IMR-90 (cell line): Measurements from ENCODE around the gene KDM4B. TPM values are rescaled to one million over a fixed set of nuclear protein-coding genes. Genes with fewer than 3 reads are reported as not detected.

ENCODE experiments used
- ATAC-seq: fragments of 200-7000 bp; cut with Tn5 transposase; 2 replicates; pipeline ENCODE4 v1.9.1; 2020; ENCODE audit warnings: low read depth, mild to moderate bottlenecking, moderate library complexity
- BruUV-seq: library from RNA; stranded (reverse); fragments of 400-500 nt; replicated peaks from 2 replicates; lab custom pipeline; 2021; lab: Mats Ljungman, UMichigan
- CTCF ChIA-PET: fragments of 300-600 bp; formaldehyde crosslinking; extraction: SDS; loops from one replicate; lab custom pipeline; 2021; ENCODE audit warnings: antibody characterized with exemption; lab: Yijun Ruan, JAX
- POLR2A ChIA-PET: fragments of 300-600 bp; sonication (Branson Sonifier 250); formaldehyde crosslinking; loops from one replicate; lab custom pipeline; 2022; ENCODE audit warnings: antibody characterized with exemption; ENCODE audit not compliant: unreplicated experiment; lab: Charles Lee
- DNase-seq: peaks from one replicate; pipeline ENCODE4 v3.0.0; 2013
- H2AFZ ChIP-seq: replicated peaks from 2 replicates; pipeline ENCODE3; 2013; ENCODE audit warnings: low read length, mild to moderate bottlenecking; ENCODE audit not compliant: poor library complexity
- H2AK5ac ChIP-seq: 2 replicates; pipeline ENCODE4 v1.6.1; 2013; ENCODE audit warnings: low read depth, low read length, inconsistent platforms
- H2AK9ac ChIP-seq: replicated peaks from 2 replicates; pipeline ENCODE3; 2013; ENCODE audit warnings: mild to moderate bottlenecking, low read depth, low read length, moderate library complexity; ENCODE audit not compliant: poor library complexity
- H2BK120ac ChIP-seq: 2 replicates; pipeline ENCODE4 v1.6.1; 2013; ENCODE audit warnings: low read depth, low read length, inconsistent platforms
- H2BK15ac ChIP-seq: 3 replicates; pipeline ENCODE4 v1.6.1; 2013; ENCODE audit warnings: low read depth, low read length, inconsistent platforms
- H2BK20ac ChIP-seq: 2 replicates; pipeline ENCODE4 v1.6.1; 2013; ENCODE audit warnings: low read depth, mild to moderate bottlenecking, inconsistent platforms, low read length, moderate library complexity
- H2BK5ac ChIP-seq: 2 replicates; pipeline ENCODE4 v1.6.1; 2013; ENCODE audit warnings: mild to moderate bottlenecking, low read depth, low read length, inconsistent platforms; ENCODE audit not compliant: poor library complexity, severe bottlenecking
- H3K14ac ChIP-seq: replicated peaks from 2 replicates; pipeline ENCODE4 v1.6.1; 2013; ENCODE audit warnings: low read depth, low read length, inconsistent platforms
- H3K18ac ChIP-seq: 2 replicates; pipeline ENCODE4 v1.6.1; 2013; ENCODE audit warnings: low read depth, low read length, control low read depth
- H3K23ac ChIP-seq: 2 replicates; pipeline ENCODE4 v1.6.1; 2013; ENCODE audit warnings: low read depth, low read length, inconsistent platforms
- H3K27ac ChIP-seq: 2 replicates; pipeline ENCODE4 v1.5.1; 2013; ENCODE audit warnings: mild to moderate bottlenecking, control low read depth, low read length; ENCODE audit not compliant: insufficient read depth
- H3K27me3 ChIP-seq: 2 replicates; pipeline ENCODE4 v1.6.1; 2013; ENCODE audit warnings: low read length; ENCODE audit not compliant: control insufficient read depth, insufficient read depth
- H3K36me3 ChIP-seq: 2 replicates; pipeline ENCODE4 v1.6.1; 2013; ENCODE audit warnings: low read length, mixed read lengths; ENCODE audit not compliant: control insufficient read depth, insufficient read depth
- H3K4ac ChIP-seq: 2 replicates; pipeline ENCODE4 v1.6.1; 2013; ENCODE audit warnings: low read depth, low read length, inconsistent platforms
- H3K4me1 ChIP-seq: 2 replicates; pipeline ENCODE4 v1.6.1; 2013; ENCODE audit warnings: low read length, mixed read lengths; ENCODE audit not compliant: control insufficient read depth, insufficient read depth
- H3K4me2 ChIP-seq: 2 replicates; pipeline ENCODE4 v1.6.1; 2013; ENCODE audit warnings: low read depth, mild to moderate bottlenecking, control low read depth, low read length, moderate library complexity
- H3K4me3 ChIP-seq: 2 replicates; pipeline ENCODE4 v1.5.1; 2013; ENCODE audit warnings: low read depth, mild to moderate bottlenecking, control low read depth, low read length, moderate library complexity; ENCODE audit not compliant: insufficient read depth
- H3K56ac ChIP-seq: 2 replicates; pipeline ENCODE4 v1.6.1; 2013; ENCODE audit warnings: low read length, inconsistent platforms; ENCODE audit not compliant: insufficient read depth; ENCODE audit errors: extremely low read depth
- H3K79me1 ChIP-seq, 2 experiments: 2 replicates each; pipeline ENCODE4 v1.6.1; 2013; ENCODE audit warnings: low read length in 2 of 2, inconsistent platforms in 1 of 2, low read depth in 1 of 2
- H3K9ac ChIP-seq: 2 replicates; pipeline ENCODE4 v1.6.1; 2013; ENCODE audit warnings: low read depth, low read length, control low read depth
- H3K9me1 ChIP-seq: 2 replicates; pipeline ENCODE4 v1.6.1; 2013; ENCODE audit warnings: low read length, inconsistent platforms; ENCODE audit not compliant: insufficient read depth
- H3K9me3 ChIP-seq: 2 replicates; pipeline ENCODE4 v1.6.1; 2013; ENCODE audit warnings: low read length; ENCODE audit not compliant: control insufficient read depth, insufficient read depth
- H4K20me1 ChIP-seq: 2 replicates; pipeline ENCODE4 v1.6.1; 2013; ENCODE audit warnings: low read length, inconsistent platforms; ENCODE audit not compliant: insufficient read depth
- H4K5ac ChIP-seq: 2 replicates; pipeline ENCODE4 v1.6.1; 2013; ENCODE audit warnings: mild to moderate bottlenecking, low read depth, low read length, control low read depth
- H4K8ac ChIP-seq, 2 experiments: 2 replicates each; pipeline ENCODE4 v1.6.1; 2013; ENCODE audit warnings: low read depth in 2 of 2, low read length in 2 of 2, control low read depth in 1 of 2, inconsistent platforms in 1 of 2
- H4K91ac ChIP-seq: 2 replicates; pipeline ENCODE4 v1.6.1; 2013; ENCODE audit warnings: low read depth, low read length, inconsistent platforms; ENCODE audit not compliant: insufficient read depth
- FOS ChIP-seq: fragments of 150-350 bp; IDR thresholded peaks from 2 replicates; pipeline ENCODE4 v1.6.1; 2016; ENCODE audit warnings: low read depth, low read length
- NFE2L2 ChIP-seq: fragments of 150-350 bp; IDR thresholded peaks from 2 replicates; pipeline ENCODE4 v1.6.1; 2016; ENCODE audit warnings: low read depth, mild to moderate bottlenecking, low read length
- WGBS, 2 experiments: methylation state at CpG; one replicate each; pipeline versions ENCODE4 v1.1.5 to v1.1.7; 2013; ENCODE audit warnings: missing lambda C conversion rate in 2 of 2; ENCODE audit not compliant: insufficient read length in 1 of 2; ENCODE audit errors: extremely low coverage in 2 of 2; 5-methylcytosine and 5-hydroxymethylcytosine counted together
- dilution Hi-C: fragments of 300-500 bp; cut with HindIII; formaldehyde crosslinking; loops from one replicate; pipeline ENCODE4 v1.14.3; 2018; ENCODE audit warnings: low sequenced_read_pairs; ENCODE audit not compliant: unreplicated experiment
- in situ Hi-C: fragments of 300-500 bp; cut with MboI; formaldehyde crosslinking; loops from 3 replicates; pipeline ENCODE4 v1.14.3; 2019; ENCODE audit warnings: low sequenced_read_pairs, inconsistent platforms, mixed read lengths
- intact Hi-C: fragments of 100-400 bp; cut with micrococcal nuclease; formaldehyde crosslinking; loops from 2 replicates; pipeline ENCODE4 v1.10.0; 2022
- polyA plus RNA-seq, 3 experiments: library from polyadenylated mRNA; depleted of rRNA; stranded (reverse); fragments of >200 nt; gene quantifications; 2 replicates each; pipeline ENCODE4 v1.2.3, GENCODE V29; 2012; ENCODE audit warnings: low replicate concordance in 1 of 3
- total RNA-seq: library from RNA; depleted of rRNA; stranded (reverse); fragments of >200 nt; gene quantifications from 2 replicates; pipeline ENCODE4 v1.2.3, GENCODE V29; 2012

KDM4B gene
- total and polyA plus RNA-seq, 2 of the 4 experiments (the other 2 are of a cell fraction), result 5.0 to 17.9 TPM

DNA sequence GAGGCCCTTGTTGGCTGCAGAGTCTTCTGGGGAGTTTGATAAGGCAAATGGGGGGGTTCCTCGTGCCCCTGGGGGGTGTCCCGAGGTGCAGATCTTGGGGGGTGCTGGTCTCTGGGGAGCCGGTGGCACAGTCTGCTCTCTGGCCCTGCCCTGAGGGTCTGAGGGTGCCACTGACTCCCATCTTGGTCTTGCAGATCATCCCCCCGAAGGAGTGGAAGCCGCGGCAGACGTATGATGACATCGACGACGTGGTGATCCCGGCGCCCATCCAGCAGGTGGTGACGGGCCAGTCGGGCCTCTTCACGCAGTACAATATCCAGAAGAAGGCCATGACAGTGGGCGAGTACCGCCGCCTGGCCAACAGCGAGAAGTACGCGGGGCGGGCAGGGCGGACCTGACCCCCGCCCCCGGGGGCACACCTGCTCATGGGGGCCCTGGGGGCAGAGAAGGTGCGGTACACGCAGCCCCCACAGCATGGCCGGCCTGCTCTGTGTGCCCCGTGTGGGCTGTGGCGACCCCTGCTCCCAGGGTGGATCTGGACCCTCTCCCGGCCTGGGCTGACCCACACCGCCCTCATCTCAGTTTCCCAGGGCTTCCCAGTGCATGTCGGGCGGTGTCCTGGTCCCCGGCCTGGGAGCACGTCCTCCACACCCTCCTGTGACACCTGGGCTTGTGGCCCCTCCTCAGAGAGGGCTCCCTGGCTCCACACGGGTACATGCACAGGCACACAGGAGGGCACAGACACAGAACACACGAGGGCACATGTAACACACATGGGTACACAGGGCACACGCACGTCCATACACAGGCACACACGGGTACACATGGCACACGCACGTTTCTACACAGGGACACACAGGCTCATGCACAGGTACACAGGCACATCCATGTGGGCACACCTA lies 71.0 kb downstream of the KDM4B start:
- TF ChIP-seq NFE2L2 (no peak), FOS (no peak)
- 97% methylated on average over 35 of the region's 43 CpGs; no CpG with 5 or more reads in 1 of the 2 experiments for WGBS, 2 experiments
- intact Hi-C loops (loop anchor here (10.0 kb wide), 1 partner anchor 305 kb away; no protein-coding TSS in a partner anchor), dilution Hi-C loops (no loop called here), in situ Hi-C loops (no loop called here)
- H3K36me3 ChIP-seq, result peaks cover 49% of the 10 kb centered on the region
- no peaks in the 10 kb centered on the region for H3K27me3 ChIP-seq
- peaks cover 61% of the 10 kb centered on the region for H4K20me1 ChIP-seq
- POLR2A ChIA-PET, result no interaction called here
- ATAC-seq (no peak), DNase-seq (no peak)
- no peak overlapping the region for H3K23ac ChIP-seq
- BruUV-seq, result no TSS peak
- H3K4me1 ChIP-seq, result peaks cover 11% of the 10 kb centered on the region; the same call in 1 of the 2 replicates
- H2BK20ac ChIP-seq, result no peak overlapping the region
- H2AK9ac ChIP-seq, result peak overlapping the region; percentile 37
- no peak overlapping the region for H4K5ac ChIP-seq
- CTCF ChIA-PET, result no interaction called here
- no peak overlapping the region for H3K27ac ChIP-seq
- H3K9me1 ChIP-seq, result no peaks in the 10 kb centered on the region
- H3K4ac ChIP-seq, result no peak overlapping the region
- peak overlapping the region; percentile 61 for H2AFZ ChIP-seq
- H3K14ac ChIP-seq, result no peak overlapping the region
- H3K18ac ChIP-seq, result no peak overlapping the region
- no peak overlapping the region for H3K4me2 ChIP-seq
- no peak overlapping the region for H4K91ac ChIP-seq
- H2BK120ac ChIP-seq, result no peak overlapping the region
- no peaks in the 10 kb centered on the region for H3K9me3 ChIP-seq
- H4K8ac ChIP-seq, result no peak overlapping the region
- no peak overlapping the region for H2AK5ac ChIP-seq
- H2BK15ac ChIP-seq, result no peak overlapping the region
- no peak overlapping the region for H3K9ac ChIP-seq
- H3K79me1 ChIP-seq, result peaks cover 9 to 67% of the 10 kb centered on the region in 2 experiments
- H3K56ac ChIP-seq, result no peak overlapping the region
- no peak overlapping the region for H3K4me3 ChIP-seq
- no peak overlapping the region for H2BK5ac ChIP-seq
